ENCODE data around the gene RASSF4.

- TF ChIP-seq POLR2A (IDR thresholded peaks at IDR 0.05) (no peak), CTCF (IDR thresholded peaks at IDR 0.05) (no peak)
Measured at GRCh38 chr10:44988957-44989585, 29.5 kb downstream of the RASSF4 start.

Data from esophagus squamous epithelium (tissue), 4 donors.